ENCODE results near the gene ZBTB4. TPM values are rescaled to one million over a fixed set of nuclear protein-coding genes. Genes with fewer than 3 reads are reported as not detected.

ZBTB4 gene
- total and polyA plus RNA-seq, 9 of the 15 experiments (the other 6 are each of a cell fraction or from before 2014, with no cell fraction given), result 0.92 to 6.9 (median 3.3) TPM

- no peak for TF ChIP-seq MEF2D (tag; conservative IDR thresholded peaks at IDR 0.05; ENCODE audit: low read depth)
- TF ChIP-seq ZNF766 (CRISPR knock-in tag; conservative IDR thresholded peaks at IDR 0.05), result 0 out of 2 replicates have a peak, but pooled peaks have one; percentile 45
- no peak for TF ChIP-seq THAP7 (CRISPR knock-in tag; IDR thresholded peaks at IDR 0.05)
- no peak for TF ChIP-seq GMEB1 (CRISPR knock-in tag; IDR thresholded peaks at IDR 0.05)
- TF ChIP-seq, protein P1, sequence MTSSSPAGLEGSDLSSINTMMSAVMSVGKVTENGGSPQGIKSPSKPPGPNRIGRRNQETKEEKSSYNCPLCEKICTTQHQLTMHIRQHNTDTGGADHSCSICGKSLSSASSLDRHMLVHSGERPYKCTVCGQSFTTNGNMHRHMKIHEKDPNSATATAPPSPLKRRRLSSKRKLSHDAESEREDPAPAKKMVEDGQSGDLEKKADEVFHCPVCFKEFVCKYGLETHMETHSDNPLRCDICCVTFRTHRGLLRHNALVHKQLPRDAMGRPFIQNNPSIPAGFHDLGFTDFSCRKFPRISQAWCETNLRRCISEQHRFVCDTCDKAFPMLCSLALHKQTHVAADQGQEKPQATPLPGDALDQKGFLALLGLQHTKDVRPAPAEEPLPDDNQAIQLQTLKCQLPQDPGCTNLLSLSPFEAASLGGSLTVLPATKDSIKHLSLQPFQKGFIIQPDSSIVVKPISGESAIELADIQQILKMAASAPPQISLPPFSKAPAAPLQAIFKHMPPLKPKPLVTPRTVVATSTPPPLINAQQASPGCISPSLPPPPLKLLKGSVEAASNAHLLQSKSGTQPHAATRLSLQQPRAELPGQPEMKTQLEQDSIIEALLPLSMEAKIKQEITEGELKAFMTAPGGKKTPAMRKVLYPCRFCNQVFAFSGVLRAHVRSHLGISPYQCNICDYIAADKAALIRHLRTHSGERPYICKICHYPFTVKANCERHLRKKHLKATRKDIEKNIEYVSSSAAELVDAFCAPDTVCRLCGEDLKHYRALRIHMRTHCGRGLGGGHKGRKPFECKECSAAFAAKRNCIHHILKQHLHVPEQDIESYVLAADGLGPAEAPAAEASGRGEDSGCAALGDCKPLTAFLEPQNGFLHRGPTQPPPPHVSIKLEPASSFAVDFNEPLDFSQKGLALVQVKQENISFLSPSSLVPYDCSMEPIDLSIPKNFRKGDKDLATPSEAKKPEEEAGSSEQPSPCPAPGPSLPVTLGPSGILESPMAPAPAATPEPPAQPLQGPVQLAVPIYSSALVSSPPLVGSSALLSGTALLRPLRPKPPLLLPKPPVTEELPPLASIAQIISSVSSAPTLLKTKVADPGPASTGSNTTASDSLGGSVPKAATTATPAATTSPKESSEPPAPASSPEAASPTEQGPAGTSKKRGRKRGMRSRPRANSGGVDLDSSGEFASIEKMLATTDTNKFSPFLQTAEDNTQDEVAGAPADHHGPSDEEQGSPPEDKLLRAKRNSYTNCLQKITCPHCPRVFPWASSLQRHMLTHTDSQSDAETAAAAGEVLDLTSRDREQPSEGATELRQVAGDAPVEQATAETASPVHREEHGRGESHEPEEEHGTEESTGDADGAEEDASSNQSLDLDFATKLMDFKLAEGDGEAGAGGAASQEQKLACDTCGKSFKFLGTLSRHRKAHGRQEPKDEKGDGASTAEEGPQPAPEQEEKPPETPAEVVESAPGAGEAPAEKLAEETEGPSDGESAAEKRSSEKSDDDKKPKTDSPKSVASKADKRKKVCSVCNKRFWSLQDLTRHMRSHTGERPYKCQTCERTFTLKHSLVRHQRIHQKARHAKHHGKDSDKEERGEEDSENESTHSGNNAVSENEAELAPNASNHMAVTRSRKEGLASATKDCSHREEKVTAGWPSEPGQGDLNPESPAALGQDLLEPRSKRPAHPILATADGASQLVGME (CRISPR knock-in tag; IDR thresholded peaks at IDR 0.05), result no peak
- TF ChIP-seq TBP (optimal IDR thresholded peaks at IDR 0.05; ENCODE audit: low read depth, low read length), result no peak
- peak; percentile 58 for TF ChIP-seq NCOR1 (IDR thresholded peaks at IDR 0.05)
- peak; percentile 68 for TF ChIP-seq CBFA2T2 (conservative IDR thresholded peaks at IDR 0.05)
- TF ChIP-seq MTA1 (IDR thresholded peaks at IDR 0.05; ENCODE audit: borderline replicate concordance), result 0 out of 2 replicates have a peak, but pooled peaks have one; percentile 32
- TF ChIP-seq E2F6 (IDR thresholded peaks at IDR 0.05; ENCODE audit: borderline replicate concordance in 1 of 2, extremely low read depth in 1 of 2, insufficient read depth in 1 of 2, insufficient read length in 1 of 2, low read depth in 1 of 2, low read length in 1 of 2, poor library complexity in 1 of 2, severe bottlenecking in 1 of 2), result peak; percentile 61 to 66
- no peak for TF ChIP-seq ZNF24 (IDR thresholded peaks at IDR 0.05)
- no peak for TF ChIP-seq TEAD1 (CRISPR knock-in tag; IDR thresholded peaks at IDR 0.05)
- TF ChIP-seq MTF1 (CRISPR knock-in tag; IDR thresholded peaks at IDR 0.05; ENCODE audit: borderline replicate concordance), result no peak
- no peak for TF ChIP-seq HBP1 (CRISPR knock-in tag; IDR thresholded peaks at IDR 0.05)
- no peak for TF ChIP-seq MCM5 (IDR thresholded peaks at IDR 0.05; ENCODE audit: low read depth)
- no peak for TF ChIP-seq MYNN (IDR thresholded peaks at IDR 0.05)
- TF ChIP-seq MYNN (CRISPR knock-in tag; IDR thresholded peaks at IDR 0.05), result no peak
- no peak for TF ChIP-seq OTX1 (CRISPR knock-in tag; IDR thresholded peaks at IDR 0.05)
Observed at GRCh38 chr17:7475764-7476422, 3.5 kb downstream of the ZBTB4 start (continued).
